SIG-M5 (cell line): ENCODE results near the gene ATP8B1.

Source experiments
- DNase-seq: peaks from one replicate; lab custom pipeline; 2025; lab: John Stamatoyannopoulos, UW

Gene ATP8B1

DNA sequence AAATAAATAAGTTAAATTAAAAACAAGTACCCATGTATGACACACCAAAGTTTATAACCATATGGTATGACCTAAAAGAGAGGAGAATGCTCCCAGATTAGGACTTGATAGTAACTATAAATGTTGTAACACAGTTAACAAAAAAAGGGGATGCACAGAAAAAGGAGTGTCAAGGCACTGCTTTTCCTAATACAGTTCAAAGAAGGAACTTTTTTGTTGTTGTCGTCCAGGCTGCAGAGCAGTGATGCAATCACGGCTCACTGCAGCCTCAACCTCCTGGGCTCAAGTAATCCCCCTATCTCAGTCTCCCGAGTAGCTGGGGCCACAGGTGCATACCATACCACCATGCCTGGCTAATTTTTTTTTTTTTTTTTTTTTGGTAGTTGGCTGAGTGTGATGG is 184.2 kb downstream of the ATP8B1 start:
- DNase-seq = no peak

DNA sequence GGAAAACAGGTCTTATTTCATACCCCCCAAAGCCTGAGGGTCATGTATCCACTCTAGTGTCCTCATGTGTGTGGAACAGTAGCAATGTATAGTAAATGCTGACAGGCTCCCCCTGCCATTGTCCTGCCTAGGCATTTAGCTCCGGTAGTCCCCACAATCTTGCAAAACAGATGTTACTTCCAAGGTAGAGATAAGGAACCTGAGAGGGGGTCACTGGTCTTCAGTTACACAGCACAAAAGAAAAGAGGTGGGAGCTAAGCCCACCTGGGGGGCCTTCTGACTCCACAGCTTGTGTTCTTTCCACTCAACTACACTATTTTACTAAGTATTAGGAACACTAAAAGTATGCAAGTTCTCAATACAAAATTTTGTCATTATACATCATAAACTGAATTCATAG is 199.2 kb downstream of the ATP8B1 start:
- DNase-seq = no peak
